ENCODE measurements around the gene KRT34. TPM values are rescaled to one million over a fixed set of nuclear protein-coding genes. Genes with fewer than 3 reads are reported as not detected.

KRT34 gene
- total RNA-seq, 1 donor from 2014 or later, result not detected

- Mint-ChIP-seq H3K27me3 (ENCODE audit: low read depth, unreplicated experiment) (peaks cover 4% of the 10 kb centered on the region), H3K4me1 (ENCODE audit: low read depth, unreplicated experiment) (peaks cover 32% of the 10 kb centered on the region), H3K4me3 (ENCODE audit: unreplicated experiment) (no peak overlapping the region), H3K9me3 (ENCODE audit: unreplicated experiment) (no peaks in the 10 kb centered on the region), H3K36me3 (ENCODE audit: low read depth, unreplicated experiment) (no peaks in the 10 kb centered on the region), H3K27ac (ENCODE audit: unreplicated experiment) (peak overlapping the region; percentile 4)
- Histone ChIP-seq H3K36me3 (ENCODE audit: insufficient read depth, low read length) (no peaks in the 10 kb centered on the region), H4K20me1 (ENCODE audit: insufficient read depth, low read length) (no peaks in the 10 kb centered on the region), H3K9ac (ENCODE audit: low read length) (no peak overlapping the region), H2AFZ (ENCODE audit: low read depth, low read length) (no peak overlapping the region), H3K27me3 (ENCODE audit: insufficient read depth, low read length) (no peaks in the 10 kb centered on the region), H3K27ac (ENCODE audit: low read depth, low read length) (no peak overlapping the region), H3K4me2 (ENCODE audit: low read length) (no peak overlapping the region), H3K4me3 (ENCODE audit: insufficient read depth, low read depth, low read length) (no peak overlapping the region), H3K79me2 (ENCODE audit: insufficient read depth, low read length) (no peaks in the 10 kb centered on the region), H3K9me3 (ENCODE audit: insufficient read depth, low read depth, low read length) (no peaks in the 10 kb centered on the region), H3K4me1 (ENCODE audit: insufficient read depth, low read length) (peaks cover 29% of the 10 kb centered on the region)
- TF ChIP-seq CTCF (IDR thresholded peaks at IDR 0.05; ENCODE audit: insufficient read depth, low read depth, low read length), result no peak
- no peak for TF ChIP-seq EZH2 (IDR thresholded peaks at IDR 0.05; ENCODE audit: insufficient read depth, low read length)
- DNase-seq (ENCODE audit: low read depth) (no peak), FAIRE-seq (no peak)
Measured at GRCh38 chr17:41415411-41415810, 33.3 kb upstream of the KRT34 start.

DNA sequence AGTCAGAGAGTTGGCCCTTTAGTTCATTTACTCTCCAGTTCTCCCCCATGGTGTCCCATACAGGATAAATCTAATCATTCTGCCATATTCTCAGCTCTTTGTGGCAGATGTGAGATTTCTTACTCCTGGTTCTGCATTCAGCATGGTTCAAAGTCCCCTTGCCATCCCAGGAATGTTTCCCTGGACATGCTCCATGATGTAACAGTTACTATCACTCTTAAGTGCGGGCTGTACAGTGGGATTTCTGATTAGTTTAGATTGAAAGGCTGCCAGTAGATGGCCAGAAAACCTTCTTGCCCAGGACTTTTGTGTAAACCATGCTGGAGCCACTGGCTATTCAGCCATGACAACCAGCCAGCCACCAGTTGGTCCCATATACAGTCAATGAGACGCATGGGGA lies 31.9 kb upstream of the KRT34 start:
- Histone ChIP-seq H3K9me3 (ENCODE audit: insufficient read depth, low read depth, low read length) (no peaks in the 10 kb centered on the region), H2AFZ (ENCODE audit: low read depth, low read length) (no peak overlapping the region)
- FAIRE-seq, result no peak

More for the DNA sequence above, 31.9 kb upstream of the KRT34 start:
- H3K4me1 Mint-ChIP-seq (ENCODE audit: low read depth, unreplicated experiment), result peaks cover 29% of the 10 kb centered on the region
- no peak overlapping the region for H3K27ac Mint-ChIP-seq (ENCODE audit: unreplicated experiment)
- H3K4me3 Mint-ChIP-seq (ENCODE audit: unreplicated experiment), result peak overlapping the region; percentile 28
- Histone ChIP-seq H3K79me2 (ENCODE audit: insufficient read depth, low read length) (no peaks in the 10 kb centered on the region), H3K9ac (ENCODE audit: low read length) (no peak overlapping the region), H3K4me2 (ENCODE audit: low read length) (no peak overlapping the region), H4K20me1 (ENCODE audit: insufficient read depth, low read length) (no peaks in the 10 kb centered on the region), H3K27me3 (ENCODE audit: insufficient read depth, low read length) (no peaks in the 10 kb centered on the region), H3K4me1 (ENCODE audit: insufficient read depth, low read length) (peaks cover 24% of the 10 kb centered on the region), H3K36me3 (ENCODE audit: insufficient read depth, low read length) (no peaks in the 10 kb centered on the region), H3K4me3 (ENCODE audit: insufficient read depth, low read depth, low read length) (no peak overlapping the region), H3K27ac (ENCODE audit: low read depth, low read length) (no peak overlapping the region)
- peak; percentile 16 for DNase-seq (ENCODE audit: low read depth)
- TF ChIP-seq CTCF (IDR thresholded peaks at IDR 0.05; ENCODE audit: insufficient read depth, low read depth, low read length) (no peak), EZH2 (IDR thresholded peaks at IDR 0.05; ENCODE audit: insufficient read depth, low read length) (no peak)
- H3K27me3 Mint-ChIP-seq (ENCODE audit: low read depth, unreplicated experiment), result peaks cover 14% of the 10 kb centered on the region
- no peaks in the 10 kb centered on the region for H3K36me3 Mint-ChIP-seq (ENCODE audit: low read depth, unreplicated experiment)
- no peaks in the 10 kb centered on the region for H3K9me3 Mint-ChIP-seq (ENCODE audit: unreplicated experiment)

All from astrocyte (in vitro differentiated cells and primary cell).